HepG2 (cell line): ENCODE data around the gene CDK5R1. TPM values are rescaled to one million over a fixed set of nuclear protein-coding genes. Genes with fewer than 3 reads are reported as not detected.

ENCODE experiments used
- ELF1 ChIP-seq: sonication (generic); formaldehyde crosslinking; IDR thresholded peaks from 2 replicates; pipeline ENCODE4 v1.4.0; 2020; ENCODE audit warnings: missing genetic modification reagents
- ELF4 ChIP-seq: sonication (generic); formaldehyde crosslinking; IDR thresholded peaks from 2 replicates; pipeline ENCODE4 v1.5.0; 2020; ENCODE audit warnings: missing genetic modification reagents, mild to moderate bottlenecking, moderate library complexity, borderline replicate concordance
- EP300 ChIP-seq, 3 experiments: sonication (generic) in 1 of 3; formaldehyde crosslinking in 1 of 3; IDR thresholded peaks; 2 replicates each; pipeline versions ENCODE4 v1.5.1 to v1.6.1; 2011 to 2020; ENCODE audit warnings: low read depth in 2 of 3, low read length in 2 of 3, borderline replicate concordance in 1 of 3, improper control_type of control experiment in 1 of 3, mild to moderate bottlenecking in 1 of 3, missing genetic modification reagents in 1 of 3, moderate library complexity in 1 of 3
- FUBP1 ChIP-seq: sonication (generic); formaldehyde crosslinking; IDR thresholded peaks from 2 replicates; pipeline ENCODE4 v1.5.1; 2020; ENCODE audit warnings: missing genetic modification reagents, mild to moderate bottlenecking, borderline replicate concordance
- GFI1 ChIP-seq: sonication (generic); formaldehyde crosslinking; IDR thresholded peaks from 2 replicates; pipeline ENCODE4 v1.5.0; 2020; ENCODE audit warnings: missing genetic modification reagents, mild to moderate bottlenecking, borderline replicate concordance
- HDAC1 ChIP-seq: sonication (generic); formaldehyde crosslinking; IDR thresholded peaks from 2 replicates; pipeline ENCODE4 v1.5.1; 2020; ENCODE audit warnings: mild to moderate bottlenecking, missing genetic modification reagents
- MAFK ChIP-seq, 2 experiments: IDR thresholded peaks in 1 of 2; conservative IDR thresholded peaks in 1 of 2; 2 replicates each; pipeline ENCODE4 v1.6.1; 2011; ENCODE audit warnings: improper control_type of control experiment in 2 of 2, low read length in 2 of 2
- MNT ChIP-seq: fragments of 450-650 bp; IDR thresholded peaks from 2 replicates; pipeline ENCODE4 v1.6.1; 2016
- ZNF367 ChIP-seq: sonication (generic); formaldehyde crosslinking; IDR thresholded peaks from 2 replicates; pipeline ENCODE4 v1.4.0; 2020; ENCODE audit warnings: missing genetic modification reagents, borderline replicate concordance
- ZNF496 ChIP-seq: sonication (generic); formaldehyde crosslinking; IDR thresholded peaks from 2 replicates; pipeline ENCODE4 v1.8.1; 2023; ENCODE audit warnings: mild to moderate bottlenecking, moderate library complexity, missing genetic modification reagents; ENCODE audit not compliant: insufficient replicate concordance
- ZNF605 ChIP-seq: sonication (generic); formaldehyde crosslinking; IDR thresholded peaks from 2 replicates; pipeline ENCODE4 v1.8.0; 2022; ENCODE audit warnings: mild to moderate bottlenecking, missing genetic modification reagents
- ZNF674 ChIP-seq: sonication (generic); formaldehyde crosslinking; IDR thresholded peaks from 2 replicates; pipeline ENCODE4 v1.5.0; 2020; ENCODE audit warnings: low read depth, mild to moderate bottlenecking, missing genetic modification reagents
- ZNF724P ChIP-seq: sonication (generic); formaldehyde crosslinking; IDR thresholded peaks from 2 replicates; pipeline ENCODE4 v1.8.0; 2022; ENCODE audit warnings: missing genetic modification reagents, borderline replicate concordance
- polyA plus RNA-seq, 8 experiments: library from polyadenylated mRNA; depleted of rRNA in 3 of 8; stranded (reverse) in 7 of 8; unstranded in 1 of 8; fragments of >200 nt; fragmentation: Illumina TruSeq in 4 of 8; extraction: Trizol in 4 of 8; gene quantifications; 2 replicates each; pipeline versions ENCODE4 v1.2.1 to v1.2.3, GENCODE V29; 2011 to 2016; ENCODE audit warnings: low read depth in 4 of 8, missing spikeins in 1 of 8, mixed read lengths in 1 of 8; ENCODE audit not compliant: insufficient read depth in 1 of 8
- total RNA-seq, 5 experiments: library from RNA; depleted of rRNA; stranded (reverse); fragments of >200 nt; fragmentation: Illumina TruSeq; extraction: Trizol; gene quantifications; 2 replicates each; pipeline ENCODE4 v1.2.3, GENCODE V29; 2016; ENCODE audit warnings: low read depth in 1 of 5
- TF ChIP-seq, protein P1 (sequence below): sonication (generic); formaldehyde crosslinking; IDR thresholded peaks from 2 replicates; pipeline ENCODE4 v1.9.0; 2021; ENCODE audit warnings: missing genetic modification reagents, borderline replicate concordance
- TF ChIP-seq, protein P2 (sequence below): sonication (generic); formaldehyde crosslinking; IDR thresholded peaks from 2 replicates; pipeline ENCODE4 v1.4.0; 2020; ENCODE audit warnings: mild to moderate bottlenecking, missing genetic modification reagents
- TF ChIP-seq, protein P3 (sequence below): sonication (generic); formaldehyde crosslinking; conservative IDR thresholded peaks from 2 replicates; pipeline ENCODE4 v1.4.0; 2020; ENCODE audit warnings: missing genetic modification reagents

The CDK5R1 gene
- total and polyA plus RNA-seq, 2 of the 13 experiments (the other 11 are each of a cell fraction or from before 2014, with no cell fraction given) = 1.1 to 3.9 TPM

DNA sequence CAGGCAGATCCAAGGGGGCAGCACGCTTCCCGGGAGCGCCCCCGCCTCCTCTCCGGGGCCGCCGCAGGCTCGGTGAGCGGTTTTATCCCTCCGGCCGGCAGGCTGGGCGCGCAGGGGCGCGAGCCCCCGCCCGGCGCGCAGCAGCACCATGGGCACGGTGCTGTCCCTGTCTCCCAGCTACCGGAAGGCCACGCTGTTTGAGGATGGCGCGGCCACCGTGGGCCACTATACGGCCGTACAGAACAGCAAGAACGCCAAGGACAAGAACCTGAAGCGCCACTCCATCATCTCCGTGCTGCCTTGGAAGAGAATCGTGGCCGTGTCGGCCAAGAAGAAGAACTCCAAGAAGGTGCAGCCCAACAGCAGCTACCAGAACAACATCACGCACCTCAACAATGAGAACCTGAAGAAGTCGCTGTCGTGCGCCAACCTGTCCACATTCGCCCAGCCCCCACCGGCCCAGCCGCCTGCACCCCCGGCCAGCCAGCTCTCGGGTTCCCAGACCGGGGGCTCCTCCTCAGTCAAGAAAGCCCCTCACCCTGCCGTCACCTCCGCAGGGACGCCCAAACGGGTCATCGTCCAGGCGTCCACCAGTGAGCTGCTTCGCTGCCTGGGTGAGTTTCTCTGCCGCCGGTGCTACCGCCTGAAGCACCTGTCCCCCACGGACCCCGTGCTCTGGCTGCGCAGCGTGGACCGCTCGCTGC lies 832 bp downstream of the CDK5R1 start (continued):
- TF ChIP-seq FUBP1 (CRISPR knock-in tag) (no peak), EP300 (IDR thresholded peaks at IDR 0.05; ENCODE audit: low read depth in 2 of 2, low read length in 2 of 2) (no peak), EP300 (CRISPR knock-in tag; IDR thresholded peaks at IDR 0.05; ENCODE audit: borderline replicate concordance) (no peak), ELF4 (CRISPR knock-in tag) (no peak), ZNF605 (CRISPR knock-in tag) (no peak), ZNF496 (CRISPR knock-in tag) (no peak), MAFK (conservative IDR thresholded peaks at IDR 0.05 in 1 of 2, IDR thresholded peaks at IDR 0.05 in 1 of 2; ENCODE audit: low read length in 2 of 2) (no peak), HDAC1 (CRISPR knock-in tag) (peak; percentile 42; the same call in 1 of the 2 replicates), ZNF674 (CRISPR knock-in tag) (no peak), ELF1 (CRISPR knock-in tag) (no peak), GFI1 (CRISPR knock-in tag) (no peak), MNT (no peak), ZNF724P (CRISPR knock-in tag) (no peak), ZNF367 (CRISPR knock-in tag) (no peak)
- TF ChIP-seq, protein P1, sequence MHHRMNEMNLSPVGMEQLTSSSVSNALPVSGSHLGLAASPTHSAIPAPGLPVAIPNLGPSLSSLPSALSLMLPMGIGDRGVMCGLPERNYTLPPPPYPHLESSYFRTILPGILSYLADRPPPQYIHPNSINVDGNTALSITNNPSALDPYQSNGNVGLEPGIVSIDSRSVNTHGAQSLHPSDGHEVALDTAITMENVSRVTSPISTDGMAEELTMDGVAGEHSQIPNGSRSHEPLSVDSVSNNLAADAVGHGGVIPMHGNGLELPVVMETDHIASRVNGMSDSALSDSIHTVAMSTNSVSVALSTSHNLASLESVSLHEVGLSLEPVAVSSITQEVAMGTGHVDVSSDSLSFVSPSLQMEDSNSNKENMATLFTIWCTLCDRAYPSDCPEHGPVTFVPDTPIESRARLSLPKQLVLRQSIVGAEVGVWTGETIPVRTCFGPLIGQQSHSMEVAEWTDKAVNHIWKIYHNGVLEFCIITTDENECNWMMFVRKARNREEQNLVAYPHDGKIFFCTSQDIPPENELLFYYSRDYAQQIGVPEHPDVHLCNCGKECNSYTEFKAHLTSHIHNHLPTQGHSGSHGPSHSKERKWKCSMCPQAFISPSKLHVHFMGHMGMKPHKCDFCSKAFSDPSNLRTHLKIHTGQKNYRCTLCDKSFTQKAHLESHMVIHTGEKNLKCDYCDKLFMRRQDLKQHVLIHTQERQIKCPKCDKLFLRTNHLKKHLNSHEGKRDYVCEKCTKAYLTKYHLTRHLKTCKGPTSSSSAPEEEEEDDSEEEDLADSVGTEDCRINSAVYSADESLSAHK = no peak
- TF ChIP-seq, protein P2, sequence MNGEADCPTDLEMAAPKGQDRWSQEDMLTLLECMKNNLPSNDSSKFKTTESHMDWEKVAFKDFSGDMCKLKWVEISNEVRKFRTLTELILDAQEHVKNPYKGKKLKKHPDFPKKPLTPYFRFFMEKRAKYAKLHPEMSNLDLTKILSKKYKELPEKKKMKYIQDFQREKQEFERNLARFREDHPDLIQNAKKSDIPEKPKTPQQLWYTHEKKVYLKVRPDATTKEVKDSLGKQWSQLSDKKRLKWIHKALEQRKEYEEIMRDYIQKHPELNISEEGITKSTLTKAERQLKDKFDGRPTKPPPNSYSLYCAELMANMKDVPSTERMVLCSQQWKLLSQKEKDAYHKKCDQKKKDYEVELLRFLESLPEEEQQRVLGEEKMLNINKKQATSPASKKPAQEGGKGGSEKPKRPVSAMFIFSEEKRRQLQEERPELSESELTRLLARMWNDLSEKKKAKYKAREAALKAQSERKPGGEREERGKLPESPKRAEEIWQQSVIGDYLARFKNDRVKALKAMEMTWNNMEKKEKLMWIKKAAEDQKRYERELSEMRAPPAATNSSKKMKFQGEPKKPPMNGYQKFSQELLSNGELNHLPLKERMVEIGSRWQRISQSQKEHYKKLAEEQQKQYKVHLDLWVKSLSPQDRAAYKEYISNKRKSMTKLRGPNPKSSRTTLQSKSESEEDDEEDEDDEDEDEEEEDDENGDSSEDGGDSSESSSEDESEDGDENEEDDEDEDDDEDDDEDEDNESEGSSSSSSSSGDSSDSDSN = peak; percentile 42
- TF ChIP-seq, protein P3, sequence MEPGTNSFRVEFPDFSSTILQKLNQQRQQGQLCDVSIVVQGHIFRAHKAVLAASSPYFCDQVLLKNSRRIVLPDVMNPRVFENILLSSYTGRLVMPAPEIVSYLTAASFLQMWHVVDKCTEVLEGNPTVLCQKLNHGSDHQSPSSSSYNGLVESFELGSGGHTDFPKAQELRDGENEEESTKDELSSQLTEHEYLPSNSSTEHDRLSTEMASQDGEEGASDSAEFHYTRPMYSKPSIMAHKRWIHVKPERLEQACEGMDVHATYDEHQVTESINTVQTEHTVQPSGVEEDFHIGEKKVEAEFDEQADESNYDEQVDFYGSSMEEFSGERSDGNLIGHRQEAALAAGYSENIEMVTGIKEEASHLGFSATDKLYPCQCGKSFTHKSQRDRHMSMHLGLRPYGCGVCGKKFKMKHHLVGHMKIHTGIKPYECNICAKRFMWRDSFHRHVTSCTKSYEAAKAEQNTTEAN (CRISPR knock-in tag) = no peak
